Colonic mucosa (tissue), 4 donors: ENCODE results near the gene CHAF1B. TPM values are rescaled to one million over a fixed set of nuclear protein-coding genes. Genes with fewer than 3 reads are reported as not detected.

Source experiments
- DNase-seq: peaks from one replicate; pipeline ENCODE4 v3.0.0-alpha.2; 2020
- H3K27ac ChIP-seq: fragments of 200-600 bp; one replicate; pipeline ENCODE4 v1.8.0; 2021
- H3K27me3 ChIP-seq: fragments of 200-600 bp; one replicate; pipeline ENCODE4 v1.8.0; 2021
- H3K36me3 ChIP-seq: fragments of 200-600 bp; one replicate; pipeline ENCODE4 v1.8.0; 2021
- H3K4me1 ChIP-seq: fragments of 200-600 bp; one replicate; pipeline ENCODE4 v1.8.0; 2021; ENCODE audit warnings: mild to moderate bottlenecking
- H3K4me3 ChIP-seq: fragments of 200-600 bp; one replicate; pipeline ENCODE4 v1.8.0; 2021
- H3K9ac ChIP-seq, 2 donors: one replicate each; pipeline ENCODE4 v1.7.0; 2013; ENCODE audit warnings: control low read depth in 2 of 2, low read depth in 2 of 2, low read length in 2 of 2
- H3K9me3 ChIP-seq: fragments of 200-600 bp; one replicate; pipeline ENCODE4 v1.8.0; 2021
- CTCF ChIP-seq: fragments of 200-600 bp; IDR thresholded peaks from one replicate; pipeline ENCODE4 v1.8.0; 2022; ENCODE audit warnings: antibody characterized with exemption, mild to moderate bottlenecking
- intact Hi-C: fragments of 100-400 bp; cut with DNase I; formaldehyde crosslinking; loops from one replicate; pipeline ENCODE4 v1.14.1; 2022
- total RNA-seq, 2 donors: library from RNA; stranded (reverse); fragmentation: NEBNext Ultra II Directional in 1 of 2; extraction: Animal tissue kit (Norgen Biotek cat#: 25700) in 1 of 2; gene quantifications; one replicate each; pipeline ENCODE4 v1.2.1, GENCODE V29; 2021
- donor health status: healthy.
- donor health status: DM: no; HTN: no; CAD: no.
- donor health status: DM: no; HTN: no; CAD: no.

Gene CHAF1B
- total RNA-seq, 2 donors from 2014 or later, result 2.5 to 12.0 TPM

GRCh38 chr21:36355868-36356267 is 29.3 kb upstream of the CHAF1B start:
- H3K27ac ChIP-seq, result no peak overlapping the region
- no peaks in the 10 kb centered on the region for H3K27me3 ChIP-seq
- TF ChIP-seq CTCF, result no peak
- no peak overlapping the region for H3K9ac ChIP-seq
- H3K4me1 ChIP-seq, result no peaks in the 10 kb centered on the region
- H3K9me3 ChIP-seq, result no peaks in the 10 kb centered on the region
- intact Hi-C loops, result no loop called here
- no peak for DNase-seq
- H3K4me3 ChIP-seq, result no peak overlapping the region
- peaks cover 5% of the 10 kb centered on the region for H3K36me3 ChIP-seq

- H3K27ac ChIP-seq, result no peak overlapping the region
- no peak for DNase-seq
- H3K9ac ChIP-seq, result no peak overlapping the region
- no peaks in the 10 kb centered on the region for H3K4me1 ChIP-seq
- no peak for TF ChIP-seq CTCF
- intact Hi-C loops, result no loop called here
- H3K36me3 ChIP-seq, result peaks cover 5% of the 10 kb centered on the region
- H3K9me3 ChIP-seq, result no peaks in the 10 kb centered on the region
- no peak overlapping the region for H3K4me3 ChIP-seq
- H3K27me3 ChIP-seq, result no peaks in the 10 kb centered on the region
Measured at GRCh38 chr21:36359185-36359584, 26.0 kb upstream of the CHAF1B start.

- no peaks in the 10 kb centered on the region for H3K4me1 ChIP-seq
- peaks cover 23% of the 10 kb centered on the region for H3K36me3 ChIP-seq
- no peak overlapping the region for H3K9ac ChIP-seq
- no peaks in the 10 kb centered on the region for H3K27me3 ChIP-seq
- H3K27ac ChIP-seq, result no peak overlapping the region
- no peak overlapping the region for H3K4me3 ChIP-seq
- DNase-seq, result no peak
- H3K9me3 ChIP-seq, result no peaks in the 10 kb centered on the region
- intact Hi-C loops, result no loop called here
- no peak for TF ChIP-seq CTCF
Measured at GRCh38 chr21:36369064-36369685, 16.0 kb upstream of the CHAF1B start.

- Histone ChIP-seq H3K27me3 (no peaks in the 10 kb centered on the region), H3K27ac (no peak overlapping the region), H3K9me3 (no peaks in the 10 kb centered on the region), H3K4me3 (no peak overlapping the region), H3K9ac (no peak overlapping the region), H3K4me1 (peaks cover 3% of the 10 kb centered on the region), H3K36me3 (peaks cover 13% of the 10 kb centered on the region)
- TF ChIP-seq CTCF, result no peak
- intact Hi-C loops, result no loop called here
- DNase-seq, result no peak
Measured at GRCh38 chr21:36375994-36376393, 9.2 kb upstream of the CHAF1B start.

GRCh38 chr21:36377391-36377842 is 7.8 kb upstream of the CHAF1B start:
- Histone ChIP-seq H3K9me3 (no peaks in the 10 kb centered on the region), H3K4me3 (no peak overlapping the region), H3K27me3 (no peaks in the 10 kb centered on the region), H3K9ac (no peak overlapping the region), H3K36me3 (peaks cover 8% of the 10 kb centered on the region), H3K4me1 (peaks cover 3% of the 10 kb centered on the region), H3K27ac (no peak overlapping the region)
- TF ChIP-seq CTCF, result no peak
- no peak for DNase-seq
- intact Hi-C loops, result no loop called here
